Astrocyte (in vitro differentiated cells and primary cell): ENCODE measurements around the gene CMIP.

ENCODE experiments used
- EZH2 ChIP-seq: IDR thresholded peaks from 2 replicates; pipeline ENCODE4 v1.6.1; 2012; ENCODE audit warnings: mild to moderate bottlenecking, low read length, inconsistent platforms; ENCODE audit not compliant: insufficient read depth
- TF ChIP-seq, protein P1 (sequence below): IDR thresholded peaks from 2 replicates; pipeline ENCODE4 v1.5.1; 2011; ENCODE audit warnings: low read depth, mild to moderate bottlenecking, inconsistent platforms, low read length, moderate library complexity; ENCODE audit not compliant: insufficient read depth

- TF ChIP-seq, protein P1, sequence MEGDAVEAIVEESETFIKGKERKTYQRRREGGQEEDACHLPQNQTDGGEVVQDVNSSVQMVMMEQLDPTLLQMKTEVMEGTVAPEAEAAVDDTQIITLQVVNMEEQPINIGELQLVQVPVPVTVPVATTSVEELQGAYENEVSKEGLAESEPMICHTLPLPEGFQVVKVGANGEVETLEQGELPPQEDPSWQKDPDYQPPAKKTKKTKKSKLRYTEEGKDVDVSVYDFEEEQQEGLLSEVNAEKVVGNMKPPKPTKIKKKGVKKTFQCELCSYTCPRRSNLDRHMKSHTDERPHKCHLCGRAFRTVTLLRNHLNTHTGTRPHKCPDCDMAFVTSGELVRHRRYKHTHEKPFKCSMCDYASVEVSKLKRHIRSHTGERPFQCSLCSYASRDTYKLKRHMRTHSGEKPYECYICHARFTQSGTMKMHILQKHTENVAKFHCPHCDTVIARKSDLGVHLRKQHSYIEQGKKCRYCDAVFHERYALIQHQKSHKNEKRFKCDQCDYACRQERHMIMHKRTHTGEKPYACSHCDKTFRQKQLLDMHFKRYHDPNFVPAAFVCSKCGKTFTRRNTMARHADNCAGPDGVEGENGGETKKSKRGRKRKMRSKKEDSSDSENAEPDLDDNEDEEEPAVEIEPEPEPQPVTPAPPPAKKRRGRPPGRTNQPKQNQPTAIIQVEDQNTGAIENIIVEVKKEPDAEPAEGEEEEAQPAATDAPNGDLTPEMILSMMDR = no peak
- TF ChIP-seq EZH2 = no peak
Measured at GRCh38 chr16:81547939-81548216, 103.3 kb downstream of the CMIP start.
